NT2/D1 (cell line): ENCODE measurements around the gene SRSF1.

ENCODE experiments used
- YY1 ChIP-seq: IDR thresholded peaks from 2 replicates; pipeline ENCODE4 v1.6.1; 2011; ENCODE audit not compliant: insufficient read length, insufficient read depth
- ZNF274 ChIP-seq: IDR thresholded peaks from 2 replicates; pipeline ENCODE4 v1.6.1; 2011; ENCODE audit warnings: mild to moderate bottlenecking, low read depth, low read length

DNA sequence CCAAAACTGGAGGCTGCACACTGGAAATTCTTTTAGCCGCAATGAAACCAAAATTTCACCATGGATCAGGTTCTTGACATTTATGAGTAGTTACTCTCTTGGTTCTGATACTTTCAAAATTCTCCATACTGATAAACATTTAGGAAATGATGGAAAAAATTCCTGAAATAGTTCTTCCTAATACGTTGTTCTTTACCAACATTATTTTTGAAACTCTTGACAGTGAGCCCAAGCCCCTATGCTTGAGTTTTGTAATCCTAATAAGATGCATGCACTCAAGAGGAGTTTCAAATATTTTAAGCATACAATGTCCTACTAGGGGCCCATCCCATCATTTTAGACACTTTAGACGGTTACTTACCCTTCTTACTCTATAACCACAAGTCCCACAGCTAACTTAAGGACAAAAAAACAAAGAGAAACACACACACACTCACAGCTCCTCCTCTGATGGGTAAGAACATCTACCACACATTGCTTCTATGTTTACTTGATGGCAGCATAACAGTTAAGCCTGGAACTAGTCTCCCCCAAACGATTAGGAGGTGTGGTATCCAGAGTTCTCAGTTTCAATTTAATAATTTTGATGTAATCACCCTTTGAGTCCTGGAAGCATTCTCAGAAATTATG is 22.7 kb downstream of the SRSF1 start:
- TF ChIP-seq ZNF274 (no peak), YY1 (no peak)
